ENCODE results near the gene RASGRP3. TPM values are rescaled to one million over a fixed set of nuclear protein-coding genes. Genes with fewer than 3 reads are reported as not detected.

Gene RASGRP3
- total RNA-seq, 1 experiment from 2014 or later, result 0.84 TPM

Small RNA genes within 50 kb of the gene (small RNA-seq; reads per million reads assigned to genes)
- gene ATP6V0E1P3, result not detected

Other genes with a start within 250 kb of the RASGRP3 start
- gene FAM98A, start 122.7 kb downstream of the RASGRP3 start, total RNA-seq (2014; rRNA removed; shearing (Covaris generic)), result 25.7 and 38.0 TPM in 2 replicates

Measured in HT1080 (cell line).